DMS53 (cell line): ENCODE measurements around the gene ALK.

Source experiments
- DNase-seq: peaks from one replicate; lab custom pipeline; 2025; lab: John Stamatoyannopoulos, UW

Gene ALK

GRCh38 chr2:29715655-29716054, 205.7 kb downstream of the ALK start:
- DNase-seq = no peak

GRCh38 chr2:29714333-29714732, 207.1 kb downstream of the ALK start:
- DNase-seq = no peak

- DNase-seq = no peak
Measured at GRCh38 chr2:29706171-29706720, 215.1 kb downstream of the ALK start.

- no peak for DNase-seq
Measured at GRCh38 chr2:29705616-29706015, 215.8 kb downstream of the ALK start.

GRCh38 chr2:29703336-29703735, 218.1 kb downstream of the ALK start:
- DNase-seq = no peak

- DNase-seq = no peak
Measured at GRCh38 chr2:29702276-29702675, 219.1 kb downstream of the ALK start.

GRCh38 chr2:29700560-29700959, 220.8 kb downstream of the ALK start:
- no peak for DNase-seq

GRCh38 chr2:29699045-29699444, 222.3 kb downstream of the ALK start:
- no peak for DNase-seq

GRCh38 chr2:29698216-29698615, 223.2 kb downstream of the ALK start:
- no peak for DNase-seq

GRCh38 chr2:29697715-29698114, 223.7 kb downstream of the ALK start:
- DNase-seq = no peak

GRCh38 chr2:29697181-29697580, 224.2 kb downstream of the ALK start:
- no peak for DNase-seq

- DNase-seq = no peak
Measured at GRCh38 chr2:29694741-29695140, 226.6 kb downstream of the ALK start.

GRCh38 chr2:29691391-29691950, 229.9 kb downstream of the ALK start:
- DNase-seq = no peak

GRCh38 chr2:29689666-29690065, 231.7 kb downstream of the ALK start:
- no peak for DNase-seq

- no peak for DNase-seq
Measured at GRCh38 chr2:29688429-29688828, 233.0 kb downstream of the ALK start.

- DNase-seq = peak; percentile 3
Measured at GRCh38 chr2:29687121-29687520, 234.3 kb downstream of the ALK start.

GRCh38 chr2:29676886-29677453, 244.4 kb downstream of the ALK start:
- DNase-seq = no peak

- DNase-seq = no peak
Measured at GRCh38 chr2:29664578-29664977, 256.8 kb downstream of the ALK start.

GRCh38 chr2:29663268-29663667, 258.1 kb downstream of the ALK start:
- peak; percentile 36 for DNase-seq

GRCh38 chr2:29662861-29663260, 258.5 kb downstream of the ALK start:
- no peak for DNase-seq

- no peak for DNase-seq
Measured at GRCh38 chr2:29660201-29660600, 261.2 kb downstream of the ALK start.

GRCh38 chr2:29659178-29659577, 262.2 kb downstream of the ALK start:
- no peak for DNase-seq

GRCh38 chr2:29657674-29658073, 263.7 kb downstream of the ALK start:
- no peak for DNase-seq
